Upper lobe of right lung (tissue), 1 donor: ENCODE results near the gene FGFRL1. TPM values are rescaled to one million over a fixed set of nuclear protein-coding genes. Genes with fewer than 3 reads are reported as not detected.

Experiments used
- ATAC-seq: fragments of 200-7000 bp; cut with Tn5 transposase; one replicate; pipeline ENCODE4 v1.9.1; 2020; ENCODE audit warnings: mild to moderate bottlenecking, moderate library complexity
- DNase-seq: peaks from one replicate; pipeline ENCODE4 v3.0.0-alpha.2; 2020
- H3K27ac ChIP-seq: fragments of 200-600 bp; one replicate; pipeline ENCODE4 v1.8.0; 2022
- H3K27me3 ChIP-seq: fragments of 200-600 bp; one replicate; pipeline ENCODE4 v1.8.0; 2022; ENCODE audit warnings: mild to moderate bottlenecking
- H3K36me3 ChIP-seq: fragments of 200-600 bp; one replicate; pipeline ENCODE4 v1.8.0; 2022
- H3K4me1 ChIP-seq: fragments of 200-600 bp; one replicate; pipeline ENCODE4 v1.8.0; 2022
- H3K4me3 ChIP-seq: fragments of 200-600 bp; one replicate; pipeline ENCODE4 v1.8.0; 2022; ENCODE audit warnings: mild to moderate bottlenecking
- H3K9me3 ChIP-seq: fragments of 200-600 bp; one replicate; pipeline ENCODE4 v1.8.0; 2022
- CTCF ChIP-seq: fragments of 200-600 bp; IDR thresholded peaks from one replicate; pipeline ENCODE4 v1.8.0; 2022; ENCODE audit warnings: antibody characterized with exemption
- intact Hi-C: fragments of 100-400 bp; cut with DNase I; formaldehyde crosslinking; loops from one replicate; pipeline ENCODE4 v1.11.0; 2022
- total RNA-seq: library from RNA; stranded (reverse); fragmentation: NEBNext Ultra II Directional; extraction: Animal tissue kit (Norgen Biotek cat#: 25700); gene quantifications from one replicate; pipeline ENCODE4 v1.2.1, GENCODE V29; 2021
- donor health status: DM: no; HTN: yes; CAD: no; lungs with severe emphysema.

Gene FGFRL1
- total RNA-seq, 1 donor from 2014 or later: 25.2 TPM

GRCh38 chr4:1031956-1032795 is 20.8 kb downstream of the FGFRL1 start:
- no peak for TF ChIP-seq CTCF
- DNase-seq: no peak
- H3K4me1 ChIP-seq: no peaks in the 10 kb centered on the region
- no peak overlapping the region for H3K4me3 ChIP-seq
- intact Hi-C loops: no loop called here
- no peaks in the 10 kb centered on the region for H3K36me3 ChIP-seq
- H3K27me3 ChIP-seq: peaks cover 6% of the 10 kb centered on the region
- H3K9me3 ChIP-seq: no peaks in the 10 kb centered on the region
- no peak overlapping the region for H3K27ac ChIP-seq
- no peak for ATAC-seq

- no peak overlapping the region for H3K4me3 ChIP-seq
- no peak for TF ChIP-seq CTCF
- no peaks in the 10 kb centered on the region for H3K9me3 ChIP-seq
- H3K27me3 ChIP-seq: peaks cover 6% of the 10 kb centered on the region
- H3K36me3 ChIP-seq: no peaks in the 10 kb centered on the region
- ATAC-seq (no peak), DNase-seq (no peak)
- intact Hi-C loops: no loop called here
- H3K27ac ChIP-seq: no peak overlapping the region
- no peaks in the 10 kb centered on the region for H3K4me1 ChIP-seq
Measured at GRCh38 chr4:1032861-1033260, 21.4 kb downstream of the FGFRL1 start.

- ATAC-seq: peak; percentile 19
- intact Hi-C loops: no loop called here
- Histone ChIP-seq H3K27ac (peak overlapping the region; percentile 30), H3K27me3 (peaks cover 6% of the 10 kb centered on the region), H3K36me3 (no peaks in the 10 kb centered on the region), H3K4me1 (no peaks in the 10 kb centered on the region), H3K9me3 (no peaks in the 10 kb centered on the region), H3K4me3 (no peak overlapping the region)
- no peak for DNase-seq
- TF ChIP-seq CTCF: no peak
Measured at GRCh38 chr4:1033840-1034551, 22.6 kb downstream of the FGFRL1 start.

GRCh38 chr4:1035510-1035909 is 24.1 kb downstream of the FGFRL1 start:
- Histone ChIP-seq H3K4me1 (peaks cover 2% of the 10 kb centered on the region), H3K4me3 (no peak overlapping the region), H3K27ac (no peak overlapping the region), H3K9me3 (no peaks in the 10 kb centered on the region), H3K27me3 (peaks cover 6% of the 10 kb centered on the region), H3K36me3 (no peaks in the 10 kb centered on the region)
- no peak for TF ChIP-seq CTCF
- DNase-seq (no peak), ATAC-seq (no peak)
- intact Hi-C loops: no loop called here

- Histone ChIP-seq H3K4me1 (peaks cover 4% of the 10 kb centered on the region), H3K36me3 (no peaks in the 10 kb centered on the region), H3K27me3 (peaks cover 9% of the 10 kb centered on the region), H3K4me3 (no peak overlapping the region), H3K27ac (no peak overlapping the region), H3K9me3 (no peaks in the 10 kb centered on the region)
- no peak for DNase-seq
- TF ChIP-seq CTCF: no peak
- ATAC-seq: no peak
- intact Hi-C loops: no loop called here
Measured at GRCh38 chr4:1036095-1036494, 24.7 kb downstream of the FGFRL1 start.
